Measurements from ENCODE around the gene PLXNA3. TPM values are rescaled to one million over a fixed set of nuclear protein-coding genes. Genes with fewer than 3 reads are reported as not detected.

PLXNA3 gene
- total RNA-seq, 1 experiment from 2014 or later, result 36.3 TPM

DNA sequence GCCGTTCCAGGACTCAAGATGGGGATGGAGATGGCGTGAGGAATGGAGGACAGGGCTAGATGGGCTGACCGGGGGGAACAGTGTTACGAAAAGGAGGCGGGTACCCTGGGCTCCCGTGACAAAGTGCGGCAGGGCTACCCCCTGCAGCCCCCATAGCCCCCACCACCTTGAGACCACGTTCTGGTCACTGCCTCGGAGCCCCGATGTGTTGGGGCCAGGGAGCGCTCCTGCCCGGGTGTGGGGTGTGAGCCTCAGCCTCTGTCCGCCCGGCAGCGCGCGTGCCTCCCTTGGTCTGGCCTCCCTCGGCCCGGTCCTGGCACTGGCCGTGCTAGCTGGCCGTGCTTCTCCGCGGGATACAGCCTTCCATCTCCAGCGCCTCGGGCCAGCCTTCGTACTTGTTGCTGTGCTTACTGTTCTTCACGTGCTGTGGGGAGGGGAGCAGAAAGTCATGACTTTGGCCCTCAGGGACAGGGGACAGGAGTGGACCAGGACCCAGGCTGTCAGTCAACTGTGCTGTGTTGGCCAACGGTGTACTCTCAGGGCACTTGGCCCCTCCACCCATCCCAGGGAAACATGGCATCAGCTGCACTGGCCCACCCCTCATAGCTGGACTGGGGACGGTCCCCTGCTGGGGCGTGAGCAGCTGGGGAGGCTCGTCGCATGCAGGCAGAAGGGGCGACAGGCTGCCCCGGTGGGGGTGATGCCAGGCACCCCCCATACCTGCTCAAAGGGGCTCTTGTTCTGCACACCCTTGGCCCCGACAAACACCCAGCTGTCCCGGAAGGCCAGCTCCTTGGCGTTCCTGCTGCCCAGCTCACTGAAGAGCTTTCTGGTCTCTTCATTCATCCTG lies 48.6 kb downstream of the PLXNA3 start:
- no peak overlapping the region for H4K8ac ChIP-seq (replicated peaks; ENCODE audit: insufficient read length, low read depth, low read length)
- H3K18ac ChIP-seq (ENCODE audit: insufficient read length, low read depth, low read length), result no peak overlapping the region
- TF ChIP-seq, protein P1, sequence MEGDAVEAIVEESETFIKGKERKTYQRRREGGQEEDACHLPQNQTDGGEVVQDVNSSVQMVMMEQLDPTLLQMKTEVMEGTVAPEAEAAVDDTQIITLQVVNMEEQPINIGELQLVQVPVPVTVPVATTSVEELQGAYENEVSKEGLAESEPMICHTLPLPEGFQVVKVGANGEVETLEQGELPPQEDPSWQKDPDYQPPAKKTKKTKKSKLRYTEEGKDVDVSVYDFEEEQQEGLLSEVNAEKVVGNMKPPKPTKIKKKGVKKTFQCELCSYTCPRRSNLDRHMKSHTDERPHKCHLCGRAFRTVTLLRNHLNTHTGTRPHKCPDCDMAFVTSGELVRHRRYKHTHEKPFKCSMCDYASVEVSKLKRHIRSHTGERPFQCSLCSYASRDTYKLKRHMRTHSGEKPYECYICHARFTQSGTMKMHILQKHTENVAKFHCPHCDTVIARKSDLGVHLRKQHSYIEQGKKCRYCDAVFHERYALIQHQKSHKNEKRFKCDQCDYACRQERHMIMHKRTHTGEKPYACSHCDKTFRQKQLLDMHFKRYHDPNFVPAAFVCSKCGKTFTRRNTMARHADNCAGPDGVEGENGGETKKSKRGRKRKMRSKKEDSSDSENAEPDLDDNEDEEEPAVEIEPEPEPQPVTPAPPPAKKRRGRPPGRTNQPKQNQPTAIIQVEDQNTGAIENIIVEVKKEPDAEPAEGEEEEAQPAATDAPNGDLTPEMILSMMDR (conservative IDR thresholded peaks at IDR 0.05), result no peak
- H4K91ac ChIP-seq (ENCODE audit: insufficient read length, low read depth, low read length), result no peak overlapping the region
- no peak overlapping the region for H3K14ac ChIP-seq (ENCODE audit: insufficient read depth, low read length)
- WGBS (ENCODE audit: extremely low coverage, insufficient read length, low lambda C conversion rate), result no CpG with 5 or more reads among the region's 37 CpGs
- H3K9ac ChIP-seq (ENCODE audit: extremely low read depth, insufficient read length, low read length), result no peak overlapping the region
- peaks cover 20% of the 10 kb centered on the region for H3K9me3 ChIP-seq (ENCODE audit: control insufficient read depth, low read depth, low read length)
- no peak overlapping the region for H2AFZ ChIP-seq (ENCODE audit: low read length)
- Mint-ChIP-seq H3K4me3 (no peak overlapping the region), H3K27me3 (ENCODE audit: low read depth) (no peaks in the 10 kb centered on the region; the same call in 1 of the 2 replicates), H3K27ac (no peak overlapping the region), H3K4me1 (no peaks in the 10 kb centered on the region), H3K36me3 (ENCODE audit: insufficient read depth in 1 of 3, low read depth in 3 of 3) (peaks cover 30 to 44% (median 34%) of the 10 kb centered on the region in 3 experiments), H3K9me3 (peaks cover 66 to 73% of the 10 kb centered on the region in 2 experiments)
- H3K23ac ChIP-seq (ENCODE audit: insufficient read length, low read depth, low read length), result no peak overlapping the region
- no peak overlapping the region for H2BK120ac ChIP-seq (ENCODE audit: low read depth, low read length, poor library complexity, severe bottlenecking)
- no peaks in the 10 kb centered on the region for H3K4me1 ChIP-seq (ENCODE audit: insufficient read depth, low read length)
- H3T11ph ChIP-seq (ENCODE audit: low read length), result no peak overlapping the region
- H2BK20ac ChIP-seq (ENCODE audit: low read depth, low read length, poor library complexity, severe bottlenecking), result no peak overlapping the region
- no peak overlapping the region for H4K5ac ChIP-seq (ENCODE audit: insufficient read length, low read depth, low read length)
- no peaks in the 10 kb centered on the region for H3K79me2 ChIP-seq (ENCODE audit: insufficient read depth, low read length)
- H3K23me2 ChIP-seq (ENCODE audit: insufficient read length, low read depth, low read length, poor library complexity, severe bottlenecking), result no peaks in the 10 kb centered on the region
- H3K56ac ChIP-seq (ENCODE audit: insufficient read length, low read depth, low read length), result no peak overlapping the region
- no peak overlapping the region for H3K4me2 ChIP-seq (ENCODE audit: insufficient read depth, insufficient read length, low read length)
- no peak for DNase-seq
- no peak overlapping the region for H2BK15ac ChIP-seq (ENCODE audit: low read depth, low read length)
- no peak overlapping the region for H2BK12ac ChIP-seq (ENCODE audit: insufficient read length, low read depth, low read length)
- no peak overlapping the region for H2AK5ac ChIP-seq (ENCODE audit: insufficient read length, low read length)
- H4K20me1 ChIP-seq (ENCODE audit: control insufficient read depth, insufficient read depth, insufficient read length), result no peaks in the 10 kb centered on the region
- no peak overlapping the region for H2BK5ac ChIP-seq (ENCODE audit: insufficient read length, low read length)
- no peaks in the 10 kb centered on the region for H3K27me3 ChIP-seq (ENCODE audit: insufficient read depth, low read length)
- no peak overlapping the region for H3K4ac ChIP-seq (ENCODE audit: low read depth, low read length)
- no peaks in the 10 kb centered on the region for H3K79me1 ChIP-seq (ENCODE audit: insufficient read depth, low read depth, low read length, poor library complexity, severe bottlenecking)
- H3K27ac ChIP-seq (ENCODE audit: insufficient read length, low read depth, low read length), result no peak overlapping the region
